ENCODE results near the gene SYTL2. TPM values are rescaled to one million over a fixed set of nuclear protein-coding genes. Genes with fewer than 3 reads are reported as not detected.

SYTL2 gene
- total RNA-seq, 1 experiment from 2014 or later, result 2.1 TPM

DNA sequence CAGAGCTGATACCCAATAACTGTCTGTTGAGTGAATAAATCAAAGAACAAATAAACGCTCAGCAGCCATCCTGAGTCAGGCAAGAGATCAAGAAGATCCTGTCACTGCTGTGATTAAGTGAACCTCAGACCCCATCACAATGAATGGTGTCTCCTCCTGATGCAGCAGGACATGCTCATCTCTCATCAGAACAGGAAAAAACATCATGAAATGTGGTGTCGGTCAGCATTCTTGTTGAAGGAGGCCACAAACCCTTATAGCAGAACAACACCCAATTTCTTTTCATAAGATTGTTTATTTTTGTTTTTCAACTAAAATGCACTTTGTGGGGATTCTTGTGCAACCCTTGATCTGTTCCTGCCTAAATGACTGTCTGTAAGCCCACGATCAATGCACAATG is 60.3 kb downstream of the SYTL2 start:
- no peaks in the 10 kb centered on the region for H3K36me3 Mint-ChIP-seq (ENCODE audit: insufficient read depth, unreplicated experiment)
- CTCF ChIA-PET, result no interaction called here
- no peak for DNase-seq (ENCODE audit: unreplicated experiment)
- H3K9me3 Mint-ChIP-seq (ENCODE audit: unreplicated experiment), result no peaks in the 10 kb centered on the region
- BruUV-seq (replicated peaks), result no TSS peak
- intact Hi-C loops (cut with micrococcal nuclease), result no loop called here
- TF ChIP-seq, protein P1, sequence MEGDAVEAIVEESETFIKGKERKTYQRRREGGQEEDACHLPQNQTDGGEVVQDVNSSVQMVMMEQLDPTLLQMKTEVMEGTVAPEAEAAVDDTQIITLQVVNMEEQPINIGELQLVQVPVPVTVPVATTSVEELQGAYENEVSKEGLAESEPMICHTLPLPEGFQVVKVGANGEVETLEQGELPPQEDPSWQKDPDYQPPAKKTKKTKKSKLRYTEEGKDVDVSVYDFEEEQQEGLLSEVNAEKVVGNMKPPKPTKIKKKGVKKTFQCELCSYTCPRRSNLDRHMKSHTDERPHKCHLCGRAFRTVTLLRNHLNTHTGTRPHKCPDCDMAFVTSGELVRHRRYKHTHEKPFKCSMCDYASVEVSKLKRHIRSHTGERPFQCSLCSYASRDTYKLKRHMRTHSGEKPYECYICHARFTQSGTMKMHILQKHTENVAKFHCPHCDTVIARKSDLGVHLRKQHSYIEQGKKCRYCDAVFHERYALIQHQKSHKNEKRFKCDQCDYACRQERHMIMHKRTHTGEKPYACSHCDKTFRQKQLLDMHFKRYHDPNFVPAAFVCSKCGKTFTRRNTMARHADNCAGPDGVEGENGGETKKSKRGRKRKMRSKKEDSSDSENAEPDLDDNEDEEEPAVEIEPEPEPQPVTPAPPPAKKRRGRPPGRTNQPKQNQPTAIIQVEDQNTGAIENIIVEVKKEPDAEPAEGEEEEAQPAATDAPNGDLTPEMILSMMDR (IDR thresholded peaks at IDR 0.05; ENCODE audit: unreplicated experiment), result no peak
- POLR2A ChIA-PET, result no interaction called here
- no peaks in the 10 kb centered on the region for H3K27me3 Mint-ChIP-seq (ENCODE audit: insufficient read depth, unreplicated experiment)
- no peak overlapping the region for H3K27ac Mint-ChIP-seq (ENCODE audit: low read depth, unreplicated experiment)
- no peaks in the 10 kb centered on the region for H3K4me1 Mint-ChIP-seq (ENCODE audit: insufficient read depth, unreplicated experiment)
- no peak overlapping the region for H3K4me3 Mint-ChIP-seq (ENCODE audit: unreplicated experiment)

DNA sequence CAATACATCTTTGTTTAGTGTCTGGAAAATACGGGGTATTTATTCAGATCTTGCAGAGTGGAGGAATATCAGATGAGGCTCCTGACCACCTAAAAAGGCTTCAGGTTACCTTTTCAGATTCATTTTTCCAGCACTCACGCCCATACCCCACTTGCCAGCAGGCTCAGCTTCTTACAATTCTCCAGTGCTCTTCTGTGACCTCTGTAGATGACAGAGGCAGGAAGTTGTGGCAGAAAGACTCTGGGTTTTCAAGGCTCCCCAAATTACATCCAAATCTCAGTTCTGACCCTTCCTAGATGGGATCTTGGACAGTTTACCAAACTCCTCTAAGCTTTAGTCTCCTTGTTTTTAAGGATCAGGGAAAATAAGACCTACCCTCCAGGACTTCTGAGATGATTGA is 61.1 kb downstream of the SYTL2 start:
- TF ChIP-seq, protein P1 (IDR thresholded peaks at IDR 0.05; ENCODE audit: unreplicated experiment), result no peak
- Mint-ChIP-seq H3K9me3 (ENCODE audit: unreplicated experiment) (no peaks in the 10 kb centered on the region), H3K27me3 (ENCODE audit: insufficient read depth, unreplicated experiment) (no peaks in the 10 kb centered on the region), H3K36me3 (ENCODE audit: insufficient read depth, unreplicated experiment) (no peaks in the 10 kb centered on the region), H3K4me1 (ENCODE audit: insufficient read depth, unreplicated experiment) (no peaks in the 10 kb centered on the region), H3K4me3 (ENCODE audit: unreplicated experiment) (no peak overlapping the region), H3K27ac (ENCODE audit: low read depth, unreplicated experiment) (no peak overlapping the region)
- POLR2A ChIA-PET, result no interaction called here
- DNase-seq (ENCODE audit: unreplicated experiment), result no peak
- CTCF ChIA-PET, result interaction anchor here (0.6 kb wide), 1 partner anchor 30 kb away, joined by 3 read pairs; no protein-coding TSS in a partner anchor
- intact Hi-C loops (cut with micrococcal nuclease), result no loop called here
- no TSS peak for BruUV-seq (replicated peaks)

DNA sequence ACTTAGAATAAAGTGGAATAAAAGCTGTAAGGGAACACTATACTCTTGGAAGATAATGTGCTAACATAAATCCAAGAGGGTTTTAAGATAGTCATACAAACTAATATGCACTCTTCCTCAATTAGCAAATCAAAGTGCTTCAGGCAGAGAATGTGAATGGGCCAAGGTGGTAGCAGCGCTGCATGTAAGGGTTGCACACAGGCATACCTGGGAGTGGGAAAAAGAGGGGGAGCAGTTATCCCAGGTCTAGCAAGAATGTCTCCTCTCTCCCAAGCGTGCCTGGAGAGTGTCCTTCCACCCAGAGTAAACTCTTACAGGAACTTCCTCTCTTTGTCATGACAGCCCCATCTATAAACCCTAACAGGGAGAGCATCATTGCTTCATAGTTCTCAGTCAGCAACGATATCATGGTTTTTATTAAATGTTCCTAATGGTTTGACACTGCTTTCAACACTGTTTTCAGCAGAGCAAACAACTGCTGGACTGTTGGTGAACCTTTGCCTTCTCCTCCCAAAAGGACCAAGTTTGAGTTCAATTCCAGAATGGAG is 61.6 kb downstream of the SYTL2 start:
- BruUV-seq (replicated peaks), result no TSS peak
- H3K27me3 Mint-ChIP-seq (ENCODE audit: insufficient read depth, unreplicated experiment), result no peaks in the 10 kb centered on the region
- intact Hi-C loops (cut with micrococcal nuclease), result no loop called here

DNA sequence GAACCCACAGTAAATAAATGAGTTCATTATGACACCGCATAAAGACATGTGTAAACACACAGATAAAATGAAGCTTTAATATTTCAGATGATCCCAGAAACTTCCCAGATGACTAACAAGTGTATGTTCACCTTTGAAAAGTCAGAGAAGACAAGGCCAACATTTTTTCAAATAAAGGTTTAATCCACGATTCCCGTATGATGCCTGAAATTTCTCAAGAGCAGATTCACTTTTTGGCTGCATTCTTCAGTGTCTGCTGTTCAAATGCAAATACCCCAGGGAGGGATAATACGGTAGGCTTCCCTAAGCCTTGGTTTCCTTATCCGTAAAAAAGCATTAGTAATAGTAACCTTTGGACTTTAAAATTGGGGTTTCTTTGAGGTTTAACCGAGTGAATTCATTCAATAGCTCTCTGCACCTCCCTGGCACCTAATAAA is 62.5 kb downstream of the SYTL2 start:
- Mint-ChIP-seq H3K4me1 (ENCODE audit: insufficient read depth, unreplicated experiment) (peaks cover under 1% of the 10 kb centered on the region), H3K27ac (ENCODE audit: low read depth, unreplicated experiment) (no peak overlapping the region), H3K27me3 (ENCODE audit: insufficient read depth, unreplicated experiment) (no peaks in the 10 kb centered on the region), H3K36me3 (ENCODE audit: insufficient read depth, unreplicated experiment) (no peaks in the 10 kb centered on the region), H3K9me3 (ENCODE audit: unreplicated experiment) (no peaks in the 10 kb centered on the region), H3K4me3 (ENCODE audit: unreplicated experiment) (no peak overlapping the region)
- ChIA-PET POLR2A (no interaction called here), CTCF (no interaction called here)
- TF ChIP-seq, protein P1 (IDR thresholded peaks at IDR 0.05; ENCODE audit: unreplicated experiment), result no peak
- intact Hi-C loops (cut with micrococcal nuclease), result no loop called here
- no peak for DNase-seq (ENCODE audit: unreplicated experiment)
- no TSS peak for BruUV-seq (replicated peaks)

More for the DNA sequence above, 61.6 kb downstream of the SYTL2 start:
- no peaks in the 10 kb centered on the region for H3K9me3 Mint-ChIP-seq (ENCODE audit: unreplicated experiment)
- DNase-seq (ENCODE audit: unreplicated experiment), result no peak
- POLR2A ChIA-PET, result interaction anchor here (0.6 kb wide), 1 partner anchor 337 kb away, joined by 3 read pairs; no protein-coding TSS in a partner anchor
- H3K27ac Mint-ChIP-seq (ENCODE audit: low read depth, unreplicated experiment), result no peak overlapping the region
- TF ChIP-seq, protein P1 (IDR thresholded peaks at IDR 0.05; ENCODE audit: unreplicated experiment), result no peak
- H3K36me3 Mint-ChIP-seq (ENCODE audit: insufficient read depth, unreplicated experiment), result no peaks in the 10 kb centered on the region
- CTCF ChIA-PET, result no interaction called here
- H3K4me3 Mint-ChIP-seq (ENCODE audit: unreplicated experiment), result no peak overlapping the region
- H3K4me1 Mint-ChIP-seq (ENCODE audit: insufficient read depth, unreplicated experiment), result no peaks in the 10 kb centered on the region
